ENCODE results near the gene PIM3.

PIM3 gene

GRCh38 chr22:49948958-49949913 lies 11.3 kb upstream of the PIM3 start:
- DNase-seq (ENCODE audit: low read depth), result no peak
- no peak overlapping the region for H3K4me3 ChIP-seq (ENCODE audit: low read depth, low read length)
- TF ChIP-seq MYC (IDR thresholded peaks at IDR 0.05; ENCODE audit: low read depth, low read length) (no peak), POLR2A (IDR thresholded peaks at IDR 0.05; ENCODE audit: extremely low read depth, insufficient read length) (no peak), CTCF (IDR thresholded peaks at IDR 0.05; ENCODE audit: low read depth, low read length) (no peak)
- TF ChIP-seq, protein P1, sequence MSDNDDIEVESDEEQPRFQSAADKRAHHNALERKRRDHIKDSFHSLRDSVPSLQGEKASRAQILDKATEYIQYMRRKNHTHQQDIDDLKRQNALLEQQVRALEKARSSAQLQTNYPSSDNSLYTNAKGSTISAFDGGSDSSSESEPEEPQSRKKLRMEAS (IDR thresholded peaks at IDR 0.05; ENCODE audit: low read depth, low read length), result no peak

DNA sequence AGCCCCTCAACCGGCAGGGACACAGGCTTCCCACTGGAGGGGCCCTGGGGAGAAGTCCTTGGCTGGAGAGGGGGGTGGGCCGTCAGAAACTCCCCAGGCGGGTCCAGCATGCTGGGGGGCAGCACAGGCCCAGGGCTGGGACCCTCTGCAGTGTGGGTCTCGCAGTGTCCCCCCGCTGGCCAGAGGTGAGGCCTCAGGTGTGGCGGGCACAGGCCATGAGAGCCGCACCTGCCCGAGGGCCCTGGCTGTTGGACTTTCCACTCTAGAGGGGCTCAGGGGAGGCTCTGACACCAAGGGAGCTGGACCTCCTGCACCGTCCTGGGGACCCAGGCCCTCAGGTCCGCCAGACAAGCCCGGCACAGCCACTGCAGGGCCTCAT lies 10.7 kb upstream of the PIM3 start:
- DNase-seq (ENCODE audit: low read depth), result no peak
- TF ChIP-seq, protein P1 (IDR thresholded peaks at IDR 0.05; ENCODE audit: low read depth, low read length), result no peak
- TF ChIP-seq POLR2A (IDR thresholded peaks at IDR 0.05; ENCODE audit: extremely low read depth, insufficient read length) (no peak), CTCF (IDR thresholded peaks at IDR 0.05; ENCODE audit: low read depth, low read length) (no peak), MYC (IDR thresholded peaks at IDR 0.05; ENCODE audit: low read depth, low read length) (no peak)
- no peak overlapping the region for H3K4me3 ChIP-seq (ENCODE audit: low read depth, low read length)

- TF ChIP-seq POLR2A (IDR thresholded peaks at IDR 0.05; ENCODE audit: extremely low read depth, insufficient read length) (no peak), MYC (IDR thresholded peaks at IDR 0.05; ENCODE audit: low read depth, low read length) (no peak)
- TF ChIP-seq, protein P1 (IDR thresholded peaks at IDR 0.05; ENCODE audit: low read depth, low read length), result no peak
- no peak overlapping the region for H3K4me3 ChIP-seq (ENCODE audit: low read depth, low read length)
- no peak for DNase-seq (ENCODE audit: low read depth)
Observed at GRCh38 chr22:49950396-49950994, 10.1 kb upstream of the PIM3 start.

GRCh38 chr22:49951000-49951677 lies 9.4 kb upstream of the PIM3 start:
- DNase-seq (ENCODE audit: low read depth), result no peak
- TF ChIP-seq, protein P1 (IDR thresholded peaks at IDR 0.05; ENCODE audit: low read depth, low read length), result no peak
- no peak for TF ChIP-seq CTCF (IDR thresholded peaks at IDR 0.05; ENCODE audit: low read depth, low read length)
- TF ChIP-seq POLR2A (IDR thresholded peaks at IDR 0.05; ENCODE audit: extremely low read depth, insufficient read length), result no peak
- no peak for TF ChIP-seq MYC (IDR thresholded peaks at IDR 0.05; ENCODE audit: low read depth, low read length)
- no peak overlapping the region for H3K4me3 ChIP-seq (ENCODE audit: low read depth, low read length)

GRCh38 chr22:49951678-49951985 lies 8.9 kb upstream of the PIM3 start:
- DNase-seq (ENCODE audit: low read depth), result no peak
- H3K4me3 ChIP-seq (ENCODE audit: low read depth, low read length), result no peak overlapping the region
- TF ChIP-seq POLR2A (IDR thresholded peaks at IDR 0.05; ENCODE audit: extremely low read depth, insufficient read length) (no peak), CTCF (IDR thresholded peaks at IDR 0.05; ENCODE audit: low read depth, low read length) (no peak), MYC (IDR thresholded peaks at IDR 0.05; ENCODE audit: low read depth, low read length) (no peak)
- TF ChIP-seq, protein P1 (IDR thresholded peaks at IDR 0.05; ENCODE audit: low read depth, low read length), result no peak

Data from NB4 (cell line).